ENCODE data around the gene NDUFA13.

Gene NDUFA13

GRCh38 chr19:19531951-19532805 is 16.2 kb downstream of the NDUFA13 start:
- in situ Hi-C loops (cut with HindIII; ENCODE audit: low sequenced_read_pairs), result no loop called here

- in situ Hi-C loops (cut with HindIII; ENCODE audit: low sequenced_read_pairs), result no loop called here
Observed at GRCh38 chr19:19532806-19533701, 17.0 kb downstream of the NDUFA13 start.

GRCh38 chr19:19533841-19534240 is 17.8 kb downstream of the NDUFA13 start:
- in situ Hi-C loops (cut with HindIII; ENCODE audit: low sequenced_read_pairs), result no loop called here

- in situ Hi-C loops (cut with HindIII; ENCODE audit: low sequenced_read_pairs), result no loop called here
Observed at GRCh38 chr19:19534556-19535265, 18.7 kb downstream of the NDUFA13 start.

GRCh38 chr19:19535311-19536191 is 19.5 kb downstream of the NDUFA13 start:
- in situ Hi-C loops (cut with HindIII; ENCODE audit: low sequenced_read_pairs), result no loop called here

- in situ Hi-C loops (cut with HindIII; ENCODE audit: low sequenced_read_pairs), result no loop called here
Observed at GRCh38 chr19:19537075-19538048, 21.3 kb downstream of the NDUFA13 start.

GRCh38 chr19:19538061-19538784 is 22.2 kb downstream of the NDUFA13 start, which contains the start of gene CILP2:
TSS of gene CILP2 (plus strand) at chr19:19538265. CDS start at chr19:19538350, 85 bp downstream.
- in situ Hi-C loops (cut with HindIII; ENCODE audit: low sequenced_read_pairs), result no loop called here

GRCh38 chr19:19538785-19539166 is 22.8 kb downstream of the NDUFA13 start:
- in situ Hi-C loops (cut with HindIII; ENCODE audit: low sequenced_read_pairs), result no loop called here

GRCh38 chr19:19539698-19540063 is 23.7 kb downstream of the NDUFA13 start:
- in situ Hi-C loops (cut with HindIII; ENCODE audit: low sequenced_read_pairs), result no loop called here

- in situ Hi-C loops (cut with HindIII; ENCODE audit: low sequenced_read_pairs), result no loop called here
Observed at GRCh38 chr19:19540064-19540714, 24.2 kb downstream of the NDUFA13 start.

GRCh38 chr19:19540715-19541515 is 24.9 kb downstream of the NDUFA13 start:
- in situ Hi-C loops (cut with HindIII; ENCODE audit: low sequenced_read_pairs), result no loop called here

- in situ Hi-C loops (cut with HindIII; ENCODE audit: low sequenced_read_pairs), result no loop called here
Observed at GRCh38 chr19:19541616-19542015, 25.6 kb downstream of the NDUFA13 start.

GRCh38 chr19:19542507-19542906 is 26.5 kb downstream of the NDUFA13 start:
- in situ Hi-C loops (cut with HindIII; ENCODE audit: low sequenced_read_pairs), result no loop called here

GRCh38 chr19:19543101-19543500 is 27.1 kb downstream of the NDUFA13 start:
- in situ Hi-C loops (cut with HindIII; ENCODE audit: low sequenced_read_pairs), result no loop called here

GRCh38 chr19:19543640-19544039 is 27.6 kb downstream of the NDUFA13 start:
- in situ Hi-C loops (cut with HindIII; ENCODE audit: low sequenced_read_pairs), result no loop called here

GRCh38 chr19:19544257-19544953 is 28.4 kb downstream of the NDUFA13 start:
- in situ Hi-C loops (cut with HindIII; ENCODE audit: low sequenced_read_pairs), result no loop called here
